GM19372 (cell line): ENCODE data around the gene ADRB2.
"Not testable (repeated sequence)": the region's sequence is repeated elsewhere in the genome, so short reads cannot be mapped to it uniquely, and the experiment has no call there.

ENCODE experiments used
- ATAC-seq: cut with Tn5 transposase; IDR thresholded peaks from one replicate; pipeline ENCODE4 v1.9.1; 2021; ENCODE audit warnings: mild to moderate bottlenecking, low read depth, moderate library complexity; ENCODE audit not compliant: unreplicated experiment

ADRB2 gene

GRCh38 chr5:148850836-148851235 is 24.4 kb downstream of the ADRB2 start:
- ATAC-seq: no peak

- peak; percentile 59 for ATAC-seq
These were observed 27.5 kb downstream of the ADRB2 start for GRCh38 chr5:148853868-148854267.

- ATAC-seq: no peak
These were observed 29.0 kb downstream of the ADRB2 start for GRCh38 chr5:148855249-148856008.

GRCh38 chr5:148856009-148856367 is 29.6 kb downstream of the ADRB2 start:
- no peak for ATAC-seq

GRCh38 chr5:148856424-148856823 is 30.0 kb downstream of the ADRB2 start:
- ATAC-seq: no peak

DNA sequence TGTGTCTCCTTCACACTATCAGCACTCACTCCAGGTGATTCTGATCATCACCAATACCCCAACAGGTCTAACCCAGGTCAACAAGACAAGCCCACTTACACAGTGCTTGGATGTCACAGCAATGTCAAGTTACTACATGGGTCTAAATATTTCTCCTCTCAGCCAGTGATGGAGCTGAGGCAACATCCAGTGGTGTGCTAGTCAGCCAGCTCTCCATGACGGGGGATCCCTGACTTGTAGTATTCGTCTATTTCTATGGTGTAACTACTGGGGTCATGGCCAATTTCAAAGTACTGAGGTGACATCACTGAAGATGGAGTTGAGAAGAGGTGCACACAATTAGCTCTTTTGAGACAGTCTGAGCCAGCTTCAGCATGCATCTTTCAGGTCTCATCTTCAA is 31.1 kb downstream of the ADRB2 start:
- no peak for ATAC-seq

- ATAC-seq: no peak
These were observed 31.7 kb downstream of the ADRB2 start for GRCh38 chr5:148858106-148858505.

DNA sequence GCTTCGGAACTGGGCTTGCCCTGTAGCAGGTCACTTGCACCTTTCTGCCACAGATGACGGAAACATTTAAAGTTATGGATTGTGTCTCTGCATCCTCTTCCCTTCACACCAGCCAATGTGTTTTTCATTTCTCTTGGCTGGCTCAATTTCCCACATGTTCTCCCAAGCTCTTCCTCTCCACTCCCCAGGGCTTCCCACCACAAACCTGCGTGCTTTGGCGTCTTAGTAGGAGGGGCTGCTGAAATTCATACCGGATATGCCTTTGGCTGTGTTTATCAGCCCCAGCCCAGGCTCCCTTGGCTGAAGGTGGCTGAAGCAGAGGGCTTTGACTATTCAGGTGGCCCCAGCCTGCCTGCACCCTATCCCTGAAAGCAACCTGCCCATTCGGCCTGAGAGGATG is 32.1 kb downstream of the ADRB2 start:
- no peak for ATAC-seq

DNA sequence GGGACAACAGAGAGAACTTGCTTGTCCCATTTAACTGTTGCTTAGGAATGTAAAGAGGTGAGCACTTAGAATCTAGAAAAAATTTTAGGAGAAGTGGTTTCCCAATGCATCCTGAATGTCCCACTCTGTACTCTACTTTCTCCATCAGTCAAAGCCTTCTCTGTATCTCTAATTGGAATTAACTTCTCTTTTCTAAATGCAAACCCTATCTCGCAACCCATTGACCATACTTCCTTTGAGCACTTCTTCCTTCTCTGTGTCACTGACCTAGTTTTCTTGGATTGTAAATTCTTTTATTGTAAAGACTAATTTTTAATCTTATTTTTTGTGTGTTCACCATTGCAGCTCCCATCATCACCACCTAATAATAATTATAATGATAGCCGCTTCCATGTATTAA is 33.3 kb downstream of the ADRB2 start:
- ATAC-seq: no peak

- ATAC-seq: no peak
These were observed 34.2 kb downstream of the ADRB2 start for GRCh38 chr5:148860599-148860998.

- ATAC-seq: no peak
These were observed 34.7 kb downstream of the ADRB2 start for GRCh38 chr5:148861088-148861487.

DNA sequence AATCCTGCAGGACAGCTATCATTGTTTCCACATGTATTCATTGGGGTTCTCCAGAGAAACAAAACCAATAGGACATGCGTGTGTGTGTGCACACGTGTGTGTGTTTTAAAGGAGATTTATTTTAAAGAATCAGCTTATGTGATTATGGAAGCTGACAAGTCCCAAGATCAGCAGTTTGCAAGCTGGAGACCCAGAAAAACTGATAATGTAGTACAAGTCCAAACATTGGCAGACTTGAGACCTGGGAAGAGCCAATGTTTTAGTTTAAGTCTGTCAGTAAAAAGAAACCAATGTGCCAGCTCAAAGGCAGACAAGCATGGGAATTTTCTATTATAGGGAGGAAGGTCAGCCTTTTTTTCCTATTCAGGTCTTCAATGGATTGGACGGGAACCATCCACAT is 35.3 kb downstream of the ADRB2 start:
- no peak for ATAC-seq

DNA sequence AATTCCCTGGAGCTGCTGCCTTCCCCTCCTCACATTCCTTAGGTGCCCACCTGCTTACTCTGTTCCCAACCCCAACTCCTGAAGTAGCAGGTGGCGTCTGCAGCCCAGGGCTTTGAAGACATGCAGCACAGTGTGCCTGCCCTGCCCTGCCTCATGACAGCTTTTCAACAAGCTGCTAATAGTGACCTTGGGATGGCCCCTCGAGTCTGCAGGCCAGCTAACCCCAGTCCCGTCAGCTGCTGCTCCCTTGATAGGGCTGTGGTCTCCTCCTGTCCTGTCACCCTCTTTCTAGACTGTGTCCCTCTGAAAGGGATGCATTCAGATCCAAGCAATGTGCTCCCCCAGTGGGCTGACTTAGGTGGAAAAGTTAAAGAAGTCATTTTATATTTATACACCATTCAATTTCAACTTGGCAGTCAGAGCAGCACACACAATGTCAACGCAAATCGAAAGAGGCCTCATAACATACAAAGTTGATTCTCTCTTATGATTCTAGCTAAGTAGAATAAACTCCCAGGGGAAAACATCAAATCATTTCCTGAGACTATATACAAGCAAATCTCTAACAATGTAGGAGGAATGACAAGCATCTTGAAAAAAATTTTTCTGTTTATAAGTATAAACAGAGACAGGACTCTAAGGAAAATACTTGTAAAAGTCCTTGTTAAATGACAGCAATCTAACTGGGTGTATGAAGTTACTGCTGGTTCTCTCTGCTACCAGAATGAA is 37.9 kb downstream of the ADRB2 start:
- no peak for ATAC-seq

- no peak for ATAC-seq
These were observed 39.6 kb downstream of the ADRB2 start for GRCh38 chr5:148866024-148866423.

DNA sequence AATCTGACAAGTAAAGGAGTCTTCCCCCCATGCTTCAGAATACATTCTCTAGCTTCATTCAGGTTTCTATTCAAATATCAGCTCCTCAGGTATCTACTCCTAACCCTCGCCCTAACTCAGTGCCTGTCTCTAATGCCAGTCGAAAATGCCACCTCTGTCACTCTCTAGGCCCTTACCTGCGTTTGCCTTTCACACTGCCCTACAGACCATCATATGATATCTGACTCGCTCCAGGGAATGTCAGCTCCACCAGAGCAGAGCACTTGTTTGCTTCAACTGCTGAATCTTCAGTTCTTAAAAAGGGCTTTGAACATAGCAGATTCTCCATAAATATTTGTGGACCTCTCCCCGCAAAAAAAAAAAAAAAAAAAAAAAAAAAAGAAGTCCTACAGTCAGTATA is 46.7 kb downstream of the ADRB2 start:
- no peak for ATAC-seq

DNA sequence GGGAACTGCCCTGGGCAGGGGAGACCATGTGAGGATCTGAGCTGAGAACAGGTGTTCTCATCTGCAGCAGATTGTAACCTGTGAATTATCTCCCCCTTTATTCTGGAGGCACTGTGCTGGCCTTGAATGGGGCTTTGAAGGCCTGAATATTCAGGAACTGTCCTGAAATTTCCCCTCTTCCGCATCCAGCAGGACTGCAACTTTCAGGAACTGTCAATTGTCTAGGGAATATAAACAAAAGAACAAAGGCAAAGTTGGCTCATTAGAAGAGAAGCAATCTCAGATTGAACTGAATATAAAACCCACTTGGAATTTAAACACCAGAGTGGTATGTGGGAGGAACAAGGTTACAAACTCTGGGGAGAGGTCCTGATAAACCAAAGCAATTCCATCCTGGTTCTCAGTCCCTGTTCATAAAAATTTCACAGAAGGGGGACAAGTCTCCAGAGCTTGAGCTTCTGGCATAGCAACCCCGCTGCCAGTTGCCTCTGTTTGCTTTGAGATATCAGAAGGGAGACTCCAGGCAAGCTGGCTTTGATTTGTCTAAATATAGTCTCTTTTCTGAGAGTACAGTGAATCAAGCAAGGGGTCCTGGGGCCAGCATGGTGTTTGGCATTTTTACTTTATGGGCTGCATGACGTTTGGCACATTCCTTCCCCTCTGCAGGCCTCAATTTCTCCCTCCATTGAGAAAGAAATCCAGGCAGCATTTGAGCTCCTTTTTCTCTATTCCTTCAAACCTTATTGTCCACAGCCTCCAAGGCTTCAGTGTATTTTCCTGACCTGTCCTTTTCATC is 47.5 kb downstream of the ADRB2 start:
- no peak for ATAC-seq

GRCh38 chr5:148875205-148875875 is 48.9 kb downstream of the ADRB2 start:
- ATAC-seq: no peak

- not testable (repeated sequence) for ATAC-seq
These were observed 51.0 kb downstream of the ADRB2 start for GRCh38 chr5:148877436-148877835.
